HK-2 (cell line): ENCODE measurements around the gene USP9X.
"Not testable (repeated sequence)": the region's sequence is repeated elsewhere in the genome, so short reads cannot be mapped to it uniquely, and the experiment has no call there.

Experiments used
- DNase-seq: peaks from one replicate; pipeline ENCODE4 v3.0.0-alpha.2; 2018; ENCODE audit not compliant: unreplicated experiment

Gene USP9X

GRCh38 chrX:41085878-41086626 lies 807 bp downstream of the USP9X start:
- DNase-seq: peak; percentile 57

GRCh38 chrX:41086627-41086932 lies 1.3 kb downstream of the USP9X start:
- DNase-seq: no peak

GRCh38 chrX:41087201-41087600 lies 2.0 kb downstream of the USP9X start:
- no peak for DNase-seq

GRCh38 chrX:41090568-41091238 lies 5.5 kb downstream of the USP9X start:
- DNase-seq: no peak

GRCh38 chrX:41092776-41093175 lies 7.5 kb downstream of the USP9X start:
- DNase-seq: no peak

GRCh38 chrX:41095174-41095573 lies 9.9 kb downstream of the USP9X start:
- no peak for DNase-seq

GRCh38 chrX:41095908-41096307 lies 10.7 kb downstream of the USP9X start:
- no peak for DNase-seq

GRCh38 chrX:41096339-41096955 lies 11.2 kb downstream of the USP9X start:
- no peak for DNase-seq

- no peak for DNase-seq
Observed at GRCh38 chrX:41097326-41097725, 12.1 kb downstream of the USP9X start.

- DNase-seq: no peak
Observed at GRCh38 chrX:41100200-41100599, 15.0 kb downstream of the USP9X start.

GRCh38 chrX:41100819-41101218 lies 15.6 kb downstream of the USP9X start:
- no peak for DNase-seq

- DNase-seq: no peak
Observed at GRCh38 chrX:41105005-41105404, 19.8 kb downstream of the USP9X start.

GRCh38 chrX:41106257-41106656 lies 21.0 kb downstream of the USP9X start:
- not testable (repeated sequence) for DNase-seq

- no peak for DNase-seq
Observed at GRCh38 chrX:41108007-41108406, 22.8 kb downstream of the USP9X start.

GRCh38 chrX:41108463-41109205 lies 23.4 kb downstream of the USP9X start:
- no peak for DNase-seq

- DNase-seq: no peak
Observed at GRCh38 chrX:41110801-41111625, 25.8 kb downstream of the USP9X start.

- DNase-seq: peak; percentile 15
Observed at GRCh38 chrX:41115104-41115425, 29.8 kb downstream of the USP9X start.

GRCh38 chrX:41116948-41117347 lies 31.7 kb downstream of the USP9X start:
- no peak for DNase-seq

GRCh38 chrX:41118156-41118555 lies 32.9 kb downstream of the USP9X start:
- no peak for DNase-seq

GRCh38 chrX:41119803-41120202 lies 34.6 kb downstream of the USP9X start:
- no peak for DNase-seq

GRCh38 chrX:41121766-41122165 lies 36.5 kb downstream of the USP9X start:
- no peak for DNase-seq
